Body of pancreas (tissue), 4 donors: Measurements from ENCODE around the gene ECEL1.

Experiments used
- CTCF ChIP-seq, 7 experiments: fragments of 450-650 bp in 4 of 7; fragments of 200-600 bp in 3 of 7; sonication (generic) in 3 of 7; IDR thresholded peaks; one replicate each; pipeline ENCODE4 v1.5.1; 2016 to 2019; ENCODE audit warnings: antibody characterized with exemption in 7 of 7
- POLR2A ChIP-seq, 3 donors: fragments of 450-650 bp; IDR thresholded peaks; one replicate each; pipeline ENCODE4 v1.6.1; 2016; ENCODE audit warnings: antibody characterized with exemption in 3 of 3, mild to moderate bottlenecking in 2 of 3

DNA sequence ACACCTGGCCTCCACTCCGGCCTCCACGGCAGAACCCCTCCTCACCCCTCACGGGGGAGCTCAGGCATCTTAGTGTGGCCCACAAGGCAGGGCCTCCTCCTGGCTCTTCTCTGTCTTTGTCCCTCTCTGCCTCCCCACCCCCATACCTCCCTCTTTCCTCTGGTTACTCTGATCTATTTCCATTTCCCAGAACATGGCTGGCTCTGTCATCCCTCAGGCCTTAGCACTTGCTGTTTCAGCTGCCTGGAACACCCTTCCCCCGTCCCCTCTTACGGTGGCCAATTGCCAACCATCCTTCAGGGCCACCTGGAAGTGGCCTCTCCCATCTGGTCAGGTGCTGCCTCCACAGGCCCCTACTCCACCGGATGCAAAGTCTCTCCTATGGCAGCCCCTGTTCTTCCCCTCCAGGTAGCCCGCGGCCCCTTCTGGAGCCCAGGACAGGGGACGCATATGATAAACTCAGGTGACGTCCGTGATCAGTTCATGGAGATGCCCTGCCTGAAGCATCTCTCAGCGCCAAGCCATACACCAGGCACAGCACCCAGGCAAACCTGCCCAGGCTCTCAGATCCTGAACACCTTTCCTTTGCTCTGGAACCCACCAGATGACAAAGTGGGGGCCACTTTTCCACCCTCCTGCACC lies 3.6 kb upstream of the ECEL1 start:
- no peak for TF ChIP-seq CTCF (IDR thresholded peaks at IDR 0.05)
- TF ChIP-seq POLR2A (IDR thresholded peaks at IDR 0.05), result no peak
